ENCODE results near the gene CFAP58. TPM values are rescaled to one million over a fixed set of nuclear protein-coding genes. Genes with fewer than 3 reads are reported as not detected.

CFAP58 gene
- total RNA-seq, 4 donors from 2014 or later: 0.71 to 1.6 (median 1.0) TPM

DNA sequence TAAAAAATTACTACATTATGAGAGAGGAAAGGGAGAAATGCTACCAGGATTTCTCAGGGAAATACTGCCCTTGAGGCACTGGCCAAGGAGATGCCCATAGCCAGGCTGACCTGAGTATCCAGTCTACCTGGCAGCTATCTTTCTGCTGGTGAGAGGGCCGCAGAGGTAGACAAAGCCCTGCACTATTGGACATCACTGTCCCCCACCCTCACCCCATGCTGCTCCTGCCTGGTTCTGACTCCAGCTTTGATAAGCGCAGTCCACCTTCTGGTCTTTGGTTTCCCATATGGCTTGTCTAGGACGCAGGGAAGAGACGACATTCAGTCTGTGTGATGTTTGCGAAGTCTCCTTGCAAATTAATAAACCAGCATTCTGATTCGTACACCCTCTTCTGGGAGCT lies 19.1 kb upstream of the CFAP58 start:
- Histone ChIP-seq H3K27ac (replicated peaks in 1 of 4) (peak overlapping the region; percentile 97 to 100 (median 98)), H3K27me3 (no peaks in the 10 kb centered on the region), H3K4me3 (no peak overlapping the region), H3K36me3 (peaks cover 0 to 21% (median 3%) of the 10 kb centered on the region in 4 donors), H3K9me3 (no peaks in the 10 kb centered on the region), H3K4me1 (peaks cover 69 to 83% (median 79%) of the 10 kb centered on the region in 4 donors)
- no peak for DNase-seq (ENCODE audit: extremely low spot score)
- intact Hi-C loops (cut with DNase I): no loop called here
- TF ChIP-seq POLR2AphosphoS5 (IDR thresholded peaks at IDR 0.05) (no peak), EP300 (IDR thresholded peaks at IDR 0.05) (no peak), POLR2A (IDR thresholded peaks at IDR 0.05; ENCODE audit: low read depth) (no peak)
- TF ChIP-seq, protein P1, sequence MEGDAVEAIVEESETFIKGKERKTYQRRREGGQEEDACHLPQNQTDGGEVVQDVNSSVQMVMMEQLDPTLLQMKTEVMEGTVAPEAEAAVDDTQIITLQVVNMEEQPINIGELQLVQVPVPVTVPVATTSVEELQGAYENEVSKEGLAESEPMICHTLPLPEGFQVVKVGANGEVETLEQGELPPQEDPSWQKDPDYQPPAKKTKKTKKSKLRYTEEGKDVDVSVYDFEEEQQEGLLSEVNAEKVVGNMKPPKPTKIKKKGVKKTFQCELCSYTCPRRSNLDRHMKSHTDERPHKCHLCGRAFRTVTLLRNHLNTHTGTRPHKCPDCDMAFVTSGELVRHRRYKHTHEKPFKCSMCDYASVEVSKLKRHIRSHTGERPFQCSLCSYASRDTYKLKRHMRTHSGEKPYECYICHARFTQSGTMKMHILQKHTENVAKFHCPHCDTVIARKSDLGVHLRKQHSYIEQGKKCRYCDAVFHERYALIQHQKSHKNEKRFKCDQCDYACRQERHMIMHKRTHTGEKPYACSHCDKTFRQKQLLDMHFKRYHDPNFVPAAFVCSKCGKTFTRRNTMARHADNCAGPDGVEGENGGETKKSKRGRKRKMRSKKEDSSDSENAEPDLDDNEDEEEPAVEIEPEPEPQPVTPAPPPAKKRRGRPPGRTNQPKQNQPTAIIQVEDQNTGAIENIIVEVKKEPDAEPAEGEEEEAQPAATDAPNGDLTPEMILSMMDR (IDR thresholded peaks at IDR 0.05): no peak
- WGBS: 94% methylated on average over 6 of the region's 6 CpGs

DNA sequence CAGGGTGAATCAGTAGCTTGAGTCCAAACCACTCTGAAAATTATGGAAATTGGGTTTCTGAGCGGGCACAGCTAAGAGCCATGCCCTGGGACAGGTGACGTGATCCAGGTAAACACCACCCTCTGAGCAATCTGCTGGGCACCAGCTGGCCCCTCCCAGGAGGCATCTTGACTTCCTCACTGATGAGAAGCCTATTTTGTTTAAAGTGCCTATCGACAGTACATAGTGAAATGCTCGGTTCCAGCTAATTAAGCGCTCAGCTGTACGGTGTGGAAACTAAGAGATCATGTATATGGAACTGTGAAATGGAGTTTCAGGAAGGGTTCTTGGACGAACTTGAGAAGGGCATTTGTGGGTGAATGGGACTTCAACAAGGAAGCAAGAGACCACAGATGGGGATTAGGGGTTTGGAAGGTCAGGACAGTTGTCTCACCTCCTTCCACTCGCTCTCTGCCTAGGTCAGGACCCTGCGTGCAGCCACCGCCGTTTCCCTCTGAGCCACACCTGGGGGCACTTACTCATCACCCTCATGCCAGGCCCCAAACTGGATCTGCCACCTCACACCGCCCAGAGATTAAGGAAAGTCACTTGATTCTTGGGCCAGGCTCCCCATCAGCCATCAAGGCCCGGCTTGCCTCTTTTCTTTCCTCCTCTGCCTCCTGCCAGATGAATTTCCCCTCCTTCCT lies 18.5 kb upstream of the CFAP58 start:
- TF ChIP-seq EP300 (IDR thresholded peaks at IDR 0.05) (no peak), POLR2A (IDR thresholded peaks at IDR 0.05; ENCODE audit: low read depth) (no peak), POLR2AphosphoS5 (IDR thresholded peaks at IDR 0.05) (no peak)
- TF ChIP-seq, protein P1 (IDR thresholded peaks at IDR 0.05): no peak
- Histone ChIP-seq H3K4me3 (peak overlapping the region in 3 of 4 donors; percentile 77 to 98 (median 93)), H3K4me1 (peaks cover 66 to 82% (median 79%) of the 10 kb centered on the region in 4 donors), H3K36me3 (peaks cover 0 to 21% (median 3%) of the 10 kb centered on the region in 4 donors), H3K27me3 (no peaks in the 10 kb centered on the region), H3K9me3 (no peaks in the 10 kb centered on the region), H3K27ac (replicated peaks in 1 of 4) (peak overlapping the region; percentile 97 to 100 (median 98))
- no peak for DNase-seq (ENCODE audit: extremely low spot score)
- intact Hi-C loops (cut with DNase I): no loop called here
- WGBS: 83% methylated on average over 13 of the region's 13 CpGs

DNA sequence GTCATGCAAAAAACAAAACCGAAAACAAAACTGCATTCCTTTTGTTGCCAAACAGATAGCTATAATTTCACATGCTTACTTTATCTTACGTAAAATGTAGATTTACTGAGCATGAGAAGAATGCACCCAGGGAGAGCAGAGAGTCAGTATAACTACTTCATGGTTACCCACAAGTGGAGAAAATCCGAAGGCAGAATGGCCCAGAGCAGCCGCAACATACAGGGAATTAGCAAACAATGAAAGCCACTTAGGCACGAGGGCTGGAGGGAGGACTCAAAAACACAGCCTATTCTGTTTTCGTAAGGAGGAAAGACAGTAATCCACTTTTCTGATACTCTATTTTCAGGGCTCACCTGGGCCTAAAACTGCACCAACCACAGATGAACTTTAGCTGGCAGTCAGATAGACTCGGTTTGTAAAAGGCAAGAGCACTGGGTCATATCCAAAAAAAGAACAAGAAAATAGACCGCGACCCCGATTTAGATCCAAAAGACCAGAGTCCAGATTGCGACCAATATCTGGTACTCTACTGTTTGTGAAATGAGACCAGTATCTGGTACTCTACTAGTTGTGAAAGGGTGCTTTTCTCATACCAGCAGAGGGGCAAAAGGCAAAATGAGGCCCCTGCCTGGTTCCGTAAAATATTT lies 16.7 kb upstream of the CFAP58 start:
- intact Hi-C loops (cut with DNase I): no loop called here
- no peaks in the 10 kb centered on the region for H3K27me3 ChIP-seq
- peak overlapping the region; percentile 77 to 98 (median 90) for H3K4me3 ChIP-seq
- H3K36me3 ChIP-seq: peaks cover 0 to 21% (median 3%) of the 10 kb centered on the region in 4 donors
- peaks cover 56 to 72% (median 67%) of the 10 kb centered on the region in 4 donors for H3K4me1 ChIP-seq
- peak overlapping the region; percentile 97 to 100 (median 98) for H3K27ac ChIP-seq (replicated peaks in 1 of 4)
- DNase-seq (ENCODE audit: extremely low spot score): no peak
- 4% methylated on average over 12 of the region's 12 CpGs for WGBS
- no peaks in the 10 kb centered on the region for H3K9me3 ChIP-seq
- no peak for TF ChIP-seq EP300 (IDR thresholded peaks at IDR 0.05)
- peak; percentile 17 to 48 for TF ChIP-seq POLR2AphosphoS5 (IDR thresholded peaks at IDR 0.05)
- no peak for TF ChIP-seq POLR2A (IDR thresholded peaks at IDR 0.05; ENCODE audit: low read depth)
- TF ChIP-seq, protein P1 (IDR thresholded peaks at IDR 0.05): no peak

DNA sequence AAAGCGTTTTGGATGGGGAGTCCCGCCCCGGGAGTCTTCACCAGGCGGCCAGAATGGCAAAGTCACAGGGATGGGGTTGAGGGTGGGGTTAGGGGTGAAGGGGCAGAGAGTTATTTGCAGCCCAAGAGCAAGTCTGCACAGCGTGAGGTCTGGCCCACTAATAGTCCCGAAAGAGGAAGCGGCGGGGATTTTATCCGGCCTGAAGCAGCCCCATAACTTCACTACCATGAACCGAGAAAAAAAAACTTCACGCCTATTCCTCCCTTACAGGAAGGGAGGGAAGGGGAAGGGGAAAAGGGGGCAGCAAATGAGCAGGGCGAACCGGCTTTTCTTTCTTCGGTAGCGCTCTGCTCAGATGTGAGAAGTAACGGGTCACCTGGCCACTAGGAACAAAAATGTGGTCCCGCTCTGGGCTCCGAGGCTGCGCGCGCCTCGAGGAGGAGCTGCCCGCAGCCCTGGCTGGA lies 16.1 kb upstream of the CFAP58 start:
- Histone ChIP-seq H3K36me3 (peaks cover 0 to 21% (median 3%) of the 10 kb centered on the region in 4 donors), H3K27me3 (no peaks in the 10 kb centered on the region), H3K27ac (replicated peaks in 1 of 4) (peak overlapping the region; percentile 97 to 100 (median 98)), H3K9me3 (no peaks in the 10 kb centered on the region), H3K4me1 (peaks cover 52 to 66% (median 62%) of the 10 kb centered on the region in 4 donors), H3K4me3 (peak overlapping the region; percentile 77 to 98 (median 90))
- intact Hi-C loops (cut with DNase I): no loop called here
- DNase-seq (ENCODE audit: extremely low spot score): no peak
- under 1% methylated on average over 20 of the region's 23 CpGs for WGBS
- TF ChIP-seq POLR2A (IDR thresholded peaks at IDR 0.05; ENCODE audit: low read depth) (no peak), POLR2AphosphoS5 (IDR thresholded peaks at IDR 0.05) (peak in 1 of 2 donors; percentile 16), EP300 (IDR thresholded peaks at IDR 0.05) (no peak)
- TF ChIP-seq, protein P1 (IDR thresholded peaks at IDR 0.05): no peak
